HEK293T (cell line): ENCODE results near the gene DUS1L.
A peak's percentile ranks its signal among the peaks of the same experiment; 100 is the strongest.

Source experiments
- CTCF ChIA-PET: fragments of 350-600 bp; formaldehyde crosslinking; extraction: SDS; loops from one replicate; lab custom pipeline; 2021; ENCODE audit warnings: antibody characterized with exemption, inconsistent platforms; lab: Yijun Ruan, JAX
- POLR2A ChIA-PET: fragments of 350-600 bp; formaldehyde crosslinking; extraction: SDS; loops from one replicate; lab custom pipeline; 2020; ENCODE audit warnings: antibody characterized with exemption, inconsistent platforms; lab: Yijun Ruan, JAX
- DNase-seq: peaks from one replicate; pipeline ENCODE4 v3.0.0; 2012; ENCODE audit warnings: mixed read lengths; ENCODE audit errors: extremely low spot score
- ARNT ChIP-seq: fragments of 450-650 bp; IDR thresholded peaks from 2 replicates; pipeline ENCODE4 v1.6.1; 2017; ENCODE audit warnings: mild to moderate bottlenecking
- BHLHE40 ChIP-seq: fragments of 450-650 bp; IDR thresholded peaks from 2 replicates; pipeline ENCODE4 v1.6.1; 2016; ENCODE audit warnings: mild to moderate bottlenecking, moderate library complexity, borderline replicate concordance
- CTBP1 ChIP-seq: fragments of 450-650 bp; IDR thresholded peaks from 2 replicates; pipeline ENCODE4 v1.6.1; 2016; ENCODE audit warnings: borderline replicate concordance
- ELF4 ChIP-seq: fragments of 450-650 bp; IDR thresholded peaks from 2 replicates; pipeline ENCODE4 v1.6.1; 2017; ENCODE audit warnings: antibody characterized with exemption
- FOXA1 ChIP-seq: fragments of 450-650 bp; IDR thresholded peaks from 2 replicates; pipeline ENCODE4 v1.6.1; 2016; ENCODE audit warnings: mild to moderate bottlenecking
- FOXK2 ChIP-seq: fragments of 450-650 bp; IDR thresholded peaks from 2 replicates; pipeline ENCODE4 v1.6.1; 2016; ENCODE audit warnings: mild to moderate bottlenecking
- FOXM1 ChIP-seq: fragments of 450-650 bp; IDR thresholded peaks from 2 replicates; pipeline ENCODE4 v1.6.1; 2017; ENCODE audit warnings: mild to moderate bottlenecking, borderline replicate concordance
- HDGF ChIP-seq: fragments of 450-650 bp; IDR thresholded peaks from 2 replicates; pipeline ENCODE4 v1.6.1; 2017; ENCODE audit warnings: antibody characterized with exemption, borderline replicate concordance
- L3MBTL2 ChIP-seq: fragments of 450-650 bp; conservative IDR thresholded peaks from 2 replicates; pipeline ENCODE4 v1.6.1; 2016; ENCODE audit warnings: mild to moderate bottlenecking
- LEF1 ChIP-seq: fragments of 450-650 bp; IDR thresholded peaks from 2 replicates; pipeline ENCODE4 v1.6.1; 2017; ENCODE audit warnings: mild to moderate bottlenecking, borderline replicate concordance
- NFRKB ChIP-seq: fragments of 450-650 bp; IDR thresholded peaks from 2 replicates; pipeline ENCODE4 v1.6.1; 2016; ENCODE audit warnings: mild to moderate bottlenecking, moderate library complexity
- PKNOX1 ChIP-seq: fragments of 450-650 bp; IDR thresholded peaks from 2 replicates; pipeline ENCODE4 v1.6.1; 2016
- SP1 ChIP-seq: fragments of 450-650 bp; IDR thresholded peaks from 2 replicates; pipeline ENCODE4 v1.6.1; 2017
- SUZ12 ChIP-seq: fragments of 450-650 bp; IDR thresholded peaks from 2 replicates; pipeline ENCODE4 v1.6.1; 2016; ENCODE audit warnings: mild to moderate bottlenecking
- TARDBP ChIP-seq: fragments of 450-650 bp; IDR thresholded peaks from 2 replicates; pipeline ENCODE4 v1.6.1; 2016
- ZNF384 ChIP-seq: fragments of 450-650 bp; IDR thresholded peaks from 2 replicates; pipeline ENCODE4 v1.6.1; 2016

The DUS1L gene

DNA sequence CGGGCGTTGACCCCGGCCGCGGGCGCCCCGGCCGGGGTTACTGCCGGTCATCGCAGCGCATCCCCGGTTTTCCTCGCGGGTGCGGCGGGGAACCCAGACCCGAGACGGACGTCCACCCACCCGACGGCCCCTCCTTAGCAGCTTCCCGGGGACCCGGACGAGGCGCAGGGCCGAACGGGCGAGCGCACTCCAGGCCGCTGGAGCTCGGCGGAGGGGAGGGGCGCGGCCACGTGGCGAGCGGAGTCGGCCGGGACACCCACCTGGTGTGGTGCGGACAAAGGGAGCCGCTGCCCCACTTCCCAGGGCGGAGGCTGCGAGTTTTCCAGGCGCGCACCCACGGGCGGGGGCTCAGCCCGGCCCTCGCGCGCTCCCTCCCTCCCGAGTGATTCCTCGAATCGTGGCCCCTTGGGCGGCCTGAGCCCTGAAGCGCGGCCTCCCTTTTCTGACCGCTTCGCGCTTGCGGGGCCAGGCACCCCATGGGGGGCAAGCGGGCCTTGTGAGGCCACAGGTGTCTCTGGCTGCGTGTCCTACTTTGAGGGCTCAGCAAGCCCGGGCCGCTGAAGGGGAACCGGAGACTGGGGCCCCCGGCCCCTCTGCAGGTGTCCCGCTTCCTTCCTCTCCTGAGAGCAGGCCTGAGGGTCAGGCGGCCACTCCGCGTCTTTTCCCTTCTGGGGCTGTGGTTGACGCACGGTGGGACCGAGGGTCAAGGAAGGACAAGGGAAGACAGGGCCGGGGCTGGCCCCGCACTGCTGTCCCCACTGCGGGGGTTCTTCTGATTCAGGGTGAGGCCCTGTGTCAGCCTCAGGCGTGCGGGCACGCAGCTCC, 33.5 kb upstream of the DUS1L start:
- ChIA-PET POLR2A (interaction anchor here (0.7 to 4.1 kb wide), 29 partner anchors 10 to 229 kb away, joined by 3 to 34 read pairs (median 4); partner anchors contain the start of genes ARHGDIA, ASPSCR1, CENPX and DCXR), CTCF (no interaction called here)
- DNase-seq = no peak

DNA sequence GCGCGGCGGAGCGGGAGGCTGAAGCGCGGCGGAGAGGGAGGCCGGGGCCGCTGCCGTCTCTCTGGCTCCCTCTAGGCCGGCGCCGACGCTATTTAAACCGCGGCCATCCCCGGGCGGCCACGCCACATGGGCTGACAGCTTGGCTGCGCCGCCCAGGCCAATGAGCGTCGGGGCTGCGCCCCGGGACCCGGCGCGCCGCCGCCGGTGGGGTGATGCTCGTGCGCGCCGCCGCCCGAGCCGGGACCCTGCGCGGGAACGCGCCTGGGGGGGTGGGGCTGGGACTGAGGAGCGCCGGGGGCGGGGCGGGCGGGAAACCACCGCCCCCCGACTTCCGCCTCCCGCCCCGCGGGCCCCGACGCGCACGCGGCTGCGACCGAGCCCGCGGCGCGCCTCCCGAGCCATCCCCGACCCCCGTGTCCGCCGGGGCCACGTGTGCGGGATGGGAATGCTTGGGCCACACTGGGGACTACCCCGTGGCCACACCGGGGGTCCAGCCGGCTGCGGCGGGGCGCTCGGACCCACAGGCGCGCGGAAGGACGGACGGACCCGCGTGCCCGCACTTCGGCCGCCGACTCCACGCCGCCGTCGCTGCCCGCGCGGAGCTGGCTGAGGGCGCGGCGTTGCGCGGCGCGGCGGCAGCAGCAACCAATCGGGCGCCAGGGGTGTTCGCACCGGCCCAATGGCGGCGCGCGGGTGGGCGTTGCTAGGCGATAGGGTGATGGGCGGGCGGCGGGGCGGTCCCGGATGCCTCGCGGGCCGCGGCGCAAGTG, 32.8 kb upstream of the DUS1L start, which contains the start of gene FASN:
Gene FASN (minus strand): TSS at position 68 of the 770 bp plus-strand sequence. CDS start 1,791 bp downstream, outside the sequence.
- peak; percentile 99 for DNase-seq
- ChIA-PET CTCF (interaction anchor here (0.7 kb wide), 1 partner anchor 61 kb away, joined by 3 read pairs; the partner anchor contains the start of gene DCXR), POLR2A (interaction anchor here (0.7 to 4.1 kb wide), 31 partner anchors 8 to 228 kb away, joined by 3 to 34 read pairs (median 4); partner anchors contain the start of genes ARHGDIA, ASPSCR1, CENPX and DCXR)
- TF ChIP-seq SP1 = no peak
- no peak for TF ChIP-seq BHLHE40
- TF ChIP-seq FOXK2 = no peak
- TF ChIP-seq FOXM1 = peak; percentile 63; the same call in 1 of the 2 replicates
- TF ChIP-seq HDGF = no peak
- no peak for TF ChIP-seq ELF4
- TF ChIP-seq ZNF384 = no peak
- 0 out of 2 replicates have a peak, but pooled peaks have one; percentile 51 for TF ChIP-seq ARNT
- TF ChIP-seq PKNOX1 = peak; percentile 93
- TF ChIP-seq CTBP1 = no peak
- TF ChIP-seq SUZ12 = no peak
- TF ChIP-seq TARDBP = no peak
- no peak for TF ChIP-seq NFRKB
- no peak for TF ChIP-seq L3MBTL2
- TF ChIP-seq LEF1 = peak; percentile 93; the same call in 1 of the 2 replicates
- no peak for TF ChIP-seq FOXA1

More for the DNA sequence above, 33.5 kb upstream of the DUS1L start:
- no peak for TF ChIP-seq TARDBP
- no peak for TF ChIP-seq HDGF
- no peak for TF ChIP-seq FOXM1
- no peak for TF ChIP-seq BHLHE40
- no peak for TF ChIP-seq FOXK2
- no peak for TF ChIP-seq ZNF384
- TF ChIP-seq L3MBTL2 = peak; percentile 76
- no peak for TF ChIP-seq ARNT
- 0 out of 2 replicates have a peak, but pooled peaks have one; percentile 5 for TF ChIP-seq LEF1
- TF ChIP-seq PKNOX1 = no peak
- TF ChIP-seq NFRKB = no peak
- TF ChIP-seq SP1 = no peak

DNA sequence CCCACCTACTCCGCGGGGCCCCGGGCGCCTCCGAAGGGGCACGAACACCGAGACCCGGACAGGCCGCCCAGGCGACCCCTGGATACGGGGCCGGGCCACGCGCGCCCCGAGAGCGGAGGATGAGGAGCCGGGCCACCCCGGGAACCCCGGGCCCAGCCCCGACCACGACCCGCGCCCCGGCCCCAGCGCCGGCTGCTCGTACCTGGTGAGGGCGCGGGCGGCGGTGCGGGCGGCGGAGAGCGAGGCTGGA, 32.2 kb upstream of the DUS1L start:
- POLR2A ChIA-PET = interaction anchor here (1.1 to 4.1 kb wide), 17 partner anchors 9 to 121 kb away, joined by 3 to 34 read pairs (median 5); partner anchors contain the start of genes ASPSCR1, DCXR, DUS1L and RAC3
- TF ChIP-seq FOXA1 (no peak), FOXK2 (no peak), BHLHE40 (no peak), PKNOX1 (no peak), HDGF (no peak), NFRKB (no peak), FOXM1 (0 out of 2 replicates have a peak, but pooled peaks have one; percentile 36), TARDBP (no peak), ZNF384 (no peak), LEF1 (0 out of 2 replicates have a peak, but pooled peaks have one; percentile 8), CTBP1 (no peak), ARNT (0 out of 2 replicates have a peak, but pooled peaks have one; percentile 50), L3MBTL2 (no peak), SUZ12 (no peak), ELF4 (no peak), SP1 (no peak)
- DNase-seq = no peak
- CTCF ChIA-PET = no interaction called here

DNA sequence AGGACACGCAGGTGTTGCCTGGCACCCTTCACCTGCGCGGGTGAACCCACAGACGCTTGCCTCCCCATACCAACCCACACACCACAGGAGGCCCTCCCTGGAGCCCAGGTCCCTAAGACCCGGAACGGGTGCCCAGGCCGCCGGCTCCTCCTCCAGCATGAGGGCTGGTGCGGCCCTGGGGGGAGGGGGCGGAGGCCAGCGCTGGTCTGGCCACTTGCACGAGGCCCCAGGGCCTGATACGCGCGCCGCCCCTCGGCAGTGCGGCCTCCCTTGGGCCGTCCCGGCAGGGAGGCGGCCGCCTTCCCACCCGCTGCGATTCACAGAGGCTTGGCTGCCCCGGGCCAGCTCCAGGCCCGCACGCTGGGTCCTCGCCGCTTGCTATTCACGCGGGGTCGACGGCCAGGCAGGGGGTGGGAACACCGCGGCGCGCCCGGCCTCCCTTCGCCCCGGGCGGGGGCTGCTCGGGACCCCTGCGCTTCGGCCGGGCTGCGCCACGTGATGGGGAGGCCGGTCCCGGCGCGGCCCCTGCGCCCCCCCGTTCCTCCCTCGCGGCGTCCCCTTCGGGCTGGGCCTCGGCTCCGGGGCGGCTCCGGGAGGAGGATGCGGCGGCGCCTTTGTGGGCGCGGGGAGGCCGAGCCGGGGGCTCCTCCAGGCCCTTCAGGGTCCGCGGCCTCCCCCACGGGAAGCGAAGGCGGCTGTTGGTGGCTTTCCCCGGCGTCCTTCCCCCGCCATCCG, 31.7 kb upstream of the DUS1L start:
- ChIA-PET POLR2A (interaction anchor here (0.6 to 4.1 kb wide), 17 partner anchors 9 to 120 kb away, joined by 3 to 34 read pairs (median 5); partner anchors contain the start of genes ASPSCR1, DCXR, DUS1L and RAC3), CTCF (no interaction called here)
- TF ChIP-seq CTBP1 (no peak), SP1 (no peak), ZNF384 (no peak)
- peak; percentile 42 for DNase-seq

- ChIA-PET POLR2A (interaction anchor here (0.6 to 4.1 kb wide), 6 partner anchors 10 to 69 kb away, joined by 3 to 34 read pairs (median 3); partner anchors contain the start of genes DUS1L and RAC3), CTCF (no interaction called here)
- TF ChIP-seq LEF1 (no peak), PKNOX1 (no peak), NFRKB (no peak), FOXM1 (no peak)
- no peak for DNase-seq
These were observed 31.1 kb upstream of the DUS1L start for GRCh38 chr17:82096709-82097183.
